HepG2 (cell line): Measurements from ENCODE around the gene AP4S1. TPM values are rescaled to one million over a fixed set of nuclear protein-coding genes. Genes with fewer than 3 reads are reported as not detected.

Source experiments
- HOXA9 ChIP-seq: sonication (generic); formaldehyde crosslinking; IDR thresholded peaks from 2 replicates; pipeline ENCODE4 v1.8.1; 2022; ENCODE audit warnings: missing genetic modification reagents, mild to moderate bottlenecking, moderate library complexity, borderline replicate concordance
- IKZF1 ChIP-seq: fragments of 450-650 bp; IDR thresholded peaks from 2 replicates; pipeline ENCODE4 v1.7.1; 2016
- KLF16 ChIP-seq, 2 experiments: sonication (generic) in 1 of 2; formaldehyde crosslinking in 1 of 2; IDR thresholded peaks; 2 replicates each; pipeline versions ENCODE4 v1.6.1 to v1.8.0; 2016 to 2023; ENCODE audit warnings: missing genetic modification reagents in 2 of 2, missing compliant biosample characterization in 1 of 2
- KLF6 ChIP-seq: IDR thresholded peaks from 2 replicates; pipeline ENCODE4 v1.8.0; 2016; ENCODE audit warnings: missing biosample characterization, missing genetic modification reagents
- MAZ ChIP-seq, 2 experiments: sonication (generic) in 1 of 2; formaldehyde crosslinking in 1 of 2; IDR thresholded peaks; 2 replicates each; pipeline versions ENCODE4 v1.5.0 to v1.6.1; 2012 to 2020; ENCODE audit warnings: low read depth in 2 of 2, mild to moderate bottlenecking in 2 of 2, borderline replicate concordance in 1 of 2, improper control_type of control experiment in 1 of 2, low read length in 1 of 2, missing genetic modification reagents in 1 of 2, moderate library complexity in 1 of 2
- NR2C2 ChIP-seq: sonication (generic); formaldehyde crosslinking; IDR thresholded peaks from 2 replicates; pipeline ENCODE4 v1.4.0; 2020; ENCODE audit warnings: missing genetic modification reagents, mild to moderate bottlenecking, moderate library complexity, borderline replicate concordance
- NR2F1 ChIP-seq, 2 experiments: fragments of 450-650 bp in 1 of 2; formaldehyde crosslinking in 1 of 2; IDR thresholded peaks; 2 replicates each; pipeline versions ENCODE4 v1.5.0 to v1.6.1; 2016 to 2020; ENCODE audit warnings: mild to moderate bottlenecking in 1 of 2, missing compliant biosample characterization in 1 of 2, missing genetic modification reagents in 1 of 2, moderate library complexity in 1 of 2
- NR3C1 ChIP-seq: sonication (generic); formaldehyde crosslinking; IDR thresholded peaks from 2 replicates; pipeline ENCODE4 v1.4.0; 2020; ENCODE audit warnings: missing genetic modification reagents
- ONECUT2 ChIP-seq: sonication (generic); formaldehyde crosslinking; IDR thresholded peaks from 2 replicates; pipeline ENCODE4 v1.4.0; 2020; ENCODE audit warnings: missing genetic modification reagents
- RERE ChIP-seq: IDR thresholded peaks from 2 replicates; pipeline ENCODE4 v1.6.1; 2016; ENCODE audit warnings: low read depth, missing genetic modification reagents, missing compliant biosample characterization
- SATB2 ChIP-seq: sonication (generic); formaldehyde crosslinking; IDR thresholded peaks from 2 replicates; pipeline ENCODE4 v1.5.0; 2020; ENCODE audit warnings: missing genetic modification reagents
- SKI ChIP-seq: fragments of 450-650 bp; IDR thresholded peaks from one replicate; pipeline ENCODE4 v1.6.1; 2018; ENCODE audit warnings: mild to moderate bottlenecking; ENCODE audit not compliant: partially characterized antibody
- TERF1 ChIP-seq: sonication (generic); formaldehyde crosslinking; IDR thresholded peaks from 2 replicates; pipeline ENCODE4 v1.8.0; 2022; ENCODE audit warnings: mild to moderate bottlenecking, missing genetic modification reagents, moderate library complexity
- ZBED4 ChIP-seq: sonication (generic); formaldehyde crosslinking; IDR thresholded peaks from 2 replicates; pipeline ENCODE4 v1.4.0; 2020; ENCODE audit warnings: missing genetic modification reagents, borderline replicate concordance
- ZBTB3 ChIP-seq: sonication (generic); formaldehyde crosslinking; IDR thresholded peaks from 2 replicates; pipeline ENCODE4 v1.4.0; 2020; ENCODE audit warnings: low read depth, mild to moderate bottlenecking, moderate library complexity, missing genetic modification reagents, borderline replicate concordance
- ZFY ChIP-seq: sonication (generic); formaldehyde crosslinking; IDR thresholded peaks from 2 replicates; pipeline ENCODE4 v1.4.0; 2020; ENCODE audit warnings: missing genetic modification reagents
- ZNF446 ChIP-seq: sonication (generic); formaldehyde crosslinking; IDR thresholded peaks from 2 replicates; pipeline ENCODE4 v1.5.0; 2020; ENCODE audit warnings: mild to moderate bottlenecking, missing genetic modification reagents
- ZNF7 ChIP-seq: IDR thresholded peaks from 2 replicates; pipeline ENCODE4 v1.6.1; 2016; ENCODE audit warnings: missing biosample characterization, missing genetic modification reagents
- polyA plus RNA-seq, 8 experiments: library from polyadenylated mRNA; depleted of rRNA in 3 of 8; stranded (reverse) in 7 of 8; unstranded in 1 of 8; fragments of >200 nt; fragmentation: Illumina TruSeq in 4 of 8; extraction: Trizol in 4 of 8; gene quantifications; 2 replicates each; pipeline versions ENCODE4 v1.2.1 to v1.2.3, GENCODE V29; 2011 to 2016; ENCODE audit warnings: low read depth in 4 of 8, missing spikeins in 1 of 8, mixed read lengths in 1 of 8; ENCODE audit not compliant: insufficient read depth in 1 of 8
- total RNA-seq, 5 experiments: library from RNA; depleted of rRNA; stranded (reverse); fragments of >200 nt; fragmentation: Illumina TruSeq; extraction: Trizol; gene quantifications; 2 replicates each; pipeline ENCODE4 v1.2.3, GENCODE V29; 2016; ENCODE audit warnings: low read depth in 1 of 5

AP4S1 gene
- total and polyA plus RNA-seq, 2 of the 13 experiments (the other 11 are each of a cell fraction or from before 2014, with no cell fraction given) = 3.9 to 21.1 TPM

GRCh38 chr14:31026450-31027235 is 1.2 kb downstream of the AP4S1 start (continued):
- peak; percentile 54; the same call in 1 of the 2 replicates for TF ChIP-seq RERE (CRISPR knock-in tag)
- peak; percentile 52 for TF ChIP-seq ZBTB3 (CRISPR knock-in tag)
- peak; percentile 82 for TF ChIP-seq ZBED4 (CRISPR knock-in tag)
- TF ChIP-seq ONECUT2 (CRISPR knock-in tag) = no peak
- no peak for TF ChIP-seq IKZF1
- no peak; the same call in 1 of the 2 replicates for TF ChIP-seq NR2C2 (CRISPR knock-in tag)
- TF ChIP-seq SATB2 = no peak; the same call in 1 of the 2 replicates
- TF ChIP-seq NR3C1 = no peak; the same call in 1 of the 2 replicates
- TF ChIP-seq ZNF7 (CRISPR knock-in tag) = no peak
- no peak for TF ChIP-seq MAZ (IDR thresholded peaks at IDR 0.05; ENCODE audit: borderline replicate concordance, low read depth, low read length)
- peak; percentile 67 for TF ChIP-seq MAZ (CRISPR knock-in tag; IDR thresholded peaks at IDR 0.05; ENCODE audit: low read depth)
- no peak for TF ChIP-seq ZNF446 (CRISPR knock-in tag)
- TF ChIP-seq SKI = peak; percentile 43
- TF ChIP-seq ZFY = peak; percentile 83
- peak; percentile 53; the same call in 1 of the 2 replicates for TF ChIP-seq KLF6 (CRISPR knock-in tag)
- TF ChIP-seq TERF1 (CRISPR knock-in tag) = no peak
- TF ChIP-seq HOXA9 = no peak
- peak in 1 of 2 experiments; percentile 72; a peak in 2 of 4 replicates for TF ChIP-seq KLF16 (CRISPR knock-in tag; IDR thresholded peaks at IDR 0.05)
- TF ChIP-seq NR2F1 (CRISPR knock-in tag; IDR thresholded peaks at IDR 0.05) = 0 out of 4 replicates have a peak, but pooled peaks of 1 of the 2 experiments have one; percentile 8
